OCI-LY3 (cell line): ENCODE measurements around the gene TMEM163.

Source experiments
- CTCF ChIP-seq: fragments of 200-600, 300-600 bp; sonication (generic); IDR thresholded peaks from 2 replicates; pipeline ENCODE4 v1.5.1; 2014; ENCODE audit warnings: antibody characterized with exemption, low read length, low read depth
- EZH2phosphoT487 ChIP-seq: fragments of 200-600 bp; shearing (Covaris generic); IDR thresholded peaks from 2 replicates; pipeline ENCODE4 v1.6.1; 2018; ENCODE audit warnings: antibody characterized with exemption, mixed run types, low read depth

- no peak for TF ChIP-seq CTCF
- no peak for TF ChIP-seq EZH2phosphoT487
These were observed 154.3 kb downstream of the TMEM163 start for GRCh38 chr2:134564549-134564948.
